GM12878 (cell line): ENCODE data around the gene COL26A1. TPM values are rescaled to one million over a fixed set of nuclear protein-coding genes. Genes with fewer than 3 reads are reported as not detected.

Source experiments
- ATAC-seq: fragments of 200-7000 bp; cut with Tn5 transposase; 3 replicates; pipeline ENCODE4 v1.9.1; 2020; ENCODE audit warnings: mild to moderate bottlenecking, moderate library complexity
- BruUV-seq: library from RNA; stranded (reverse); fragments of 400-500 nt; replicated peaks from 2 replicates; lab custom pipeline; 2021; lab: Mats Ljungman, UMichigan
- CTCF ChIA-PET: fragments of 300-600 bp; sonication (Branson Sonifier 250); formaldehyde crosslinking; extraction: SDS; loops from one replicate; lab custom pipeline; 2021; ENCODE audit warnings: inconsistent platforms; lab: Yijun Ruan, JAX
- POLR2A ChIA-PET: fragments of 350-600 bp; formaldehyde crosslinking; extraction: SDS; loops from one replicate; lab custom pipeline; 2021; ENCODE audit warnings: inconsistent platforms; lab: Charles Lee
- RAD21 ChIA-PET: fragments of 300-600 bp; sonication (Branson Sonifier 250); formaldehyde crosslinking; loops from one replicate; lab custom pipeline; 2023; ENCODE audit warnings: antibody characterized with exemption; ENCODE audit not compliant: unreplicated experiment; lab: Charles Lee
- SMC1A ChIA-PET: fragments of 300-600 bp; sonication (Branson Sonifier 250); formaldehyde crosslinking; loops from one replicate; lab custom pipeline; 2023; ENCODE audit not compliant: unreplicated experiment, uncharacterized antibody; lab: Charles Lee
- DNase-seq: peaks from one replicate; pipeline ENCODE4 v3.0.0-alpha.2; 2011; ENCODE audit warnings: low read depth, low spot score
- FAIRE-seq: peaks from 3 replicates; lab custom pipeline; 2011; peaks lifted over from hg19 to GRCh38; lab: Jason Lieb, UNC
- H2AFZ ChIP-seq: 2 replicates; pipeline ENCODE4 v1.6.0; 2011; ENCODE audit warnings: low read depth, low read length, control low read depth; ENCODE audit not compliant: control insufficient read depth
- H3K27ac ChIP-seq: 2 replicates; pipeline ENCODE4 v1.5.1; 2011; ENCODE audit warnings: control low read depth; ENCODE audit not compliant: control insufficient read depth, insufficient read depth
- H3K27me3 ChIP-seq, 2 experiments: replicated peaks in 1 of 2; 2 replicates each; pipeline versions ENCODE4 v1.6.0 to v1.6.1; 2011; ENCODE audit warnings: low read length in 1 of 2; ENCODE audit not compliant: control insufficient read depth in 2 of 2, insufficient read depth in 2 of 2
- H3K36me3 ChIP-seq, 2 experiments: 2 replicates each; pipeline ENCODE4 v1.5.1; 2011; ENCODE audit warnings: low read length in 1 of 2; ENCODE audit not compliant: control insufficient read depth in 2 of 2, insufficient read depth in 2 of 2
- H3K4me1 ChIP-seq: 2 replicates; pipeline ENCODE4 v1.6.1; 2011; ENCODE audit warnings: mild to moderate bottlenecking, low read length, moderate library complexity, mixed read lengths; ENCODE audit not compliant: control insufficient read depth, insufficient read depth
- H3K4me2 ChIP-seq: 2 replicates; pipeline ENCODE4 v1.6.0; 2011; ENCODE audit warnings: control low read depth; ENCODE audit not compliant: control insufficient read depth, insufficient read depth
- H3K4me3 ChIP-seq: fragments of 200-600 bp; sonication (generic); 2 replicates; pipeline ENCODE4 v1.5.1; 2016
- H3K79me2 ChIP-seq: 2 replicates; pipeline ENCODE4 v1.6.0; 2011; ENCODE audit warnings: low read length; ENCODE audit not compliant: control insufficient read depth, insufficient read depth
- H3K9ac ChIP-seq: 2 replicates; pipeline ENCODE4 v1.8.0; 2011; ENCODE audit warnings: low read length, control low read depth, mixed read lengths; ENCODE audit not compliant: control insufficient read depth, insufficient read depth
- H3K9me3 ChIP-seq: replicated peaks from 3 replicates; pipeline ENCODE4 v1.5.1; 2011; ENCODE audit warnings: mild to moderate bottlenecking, low read length; ENCODE audit not compliant: control insufficient read depth, insufficient read depth
- H4K20me1 ChIP-seq: 2 replicates; pipeline ENCODE4 v1.6.0; 2011; ENCODE audit not compliant: control insufficient read depth, insufficient read depth
- ATF7 ChIP-seq: fragments of 450-650 bp; IDR thresholded peaks from 2 replicates; pipeline ENCODE4 v1.6.1; 2016; ENCODE audit warnings: low read depth, mild to moderate bottlenecking
- CBX3 ChIP-seq: fragments of 200-600 bp; sonication (generic); IDR thresholded peaks from 2 replicates; pipeline ENCODE4 v1.6.1; 2016; ENCODE audit warnings: low read depth, borderline replicate concordance
- HCFC1 ChIP-seq: fragments of 150-350 bp; IDR thresholded peaks from 2 replicates; pipeline ENCODE4 v1.6.1; 2014; ENCODE audit warnings: low read length
- KAT2A ChIP-seq: conservative IDR thresholded peaks from 2 replicates; pipeline ENCODE4 v1.6.1; 2011; ENCODE audit warnings: low read depth, low read length; ENCODE audit not compliant: control insufficient read depth
- PBX3 ChIP-seq: IDR thresholded peaks from 2 replicates; pipeline ENCODE4 v1.6.1; 2011; ENCODE audit warnings: mild to moderate bottlenecking, low read depth, low read length, moderate library complexity; ENCODE audit not compliant: insufficient replicate concordance
- POLR2AphosphoS2 ChIP-seq: IDR thresholded peaks from 2 replicates; pipeline ENCODE4 v1.6.1; 2011; ENCODE audit warnings: low read depth, mild to moderate bottlenecking, low read length, improper control_type of control experiment, moderate library complexity
- SMAD5 ChIP-seq: IDR thresholded peaks from 2 replicates; pipeline ENCODE4 v1.6.1; 2016; ENCODE audit warnings: antibody characterized with exemption, low read depth
- SREBF2 ChIP-seq: IDR thresholded peaks from 2 replicates; pipeline ENCODE4 v1.6.1; 2012; ENCODE audit warnings: mild to moderate bottlenecking, low read length
- SUPT20H ChIP-seq: IDR thresholded peaks from 2 replicates; pipeline ENCODE4 v1.6.1; 2011; ENCODE audit warnings: low read depth, mild to moderate bottlenecking, low read length, moderate library complexity, borderline replicate concordance; ENCODE audit not compliant: control insufficient read depth
- WGBS: methylation state at CpG from one replicate; pipeline ENCODE4 v1.1.6; 2016; ENCODE audit warnings: low lambda C conversion rate; ENCODE audit not compliant: insufficient replicate concordance, insufficient coverage; ENCODE audit errors: missing lambda C conversion rate; 5-methylcytosine and 5-hydroxymethylcytosine counted together
- in situ Hi-C: fragments of 300-500 bp; cut with MboI; formaldehyde crosslinking; loops from 9 replicates; pipeline ENCODE4 v1.14.3; 2018; ENCODE audit warnings: mixed read lengths
- intact Hi-C: fragments of 100-400 bp; cut with micrococcal nuclease; formaldehyde crosslinking; loops from one replicate; pipeline ENCODE4 v1.14.2; 2022; ENCODE audit not compliant: unreplicated experiment
- polyA plus RNA-seq, 11 experiments: library from polyadenylated mRNA; depleted of rRNA in 4 of 11; unstranded in 6 of 11; stranded (reverse) in 5 of 11; fragments of >200 nt; fragmentation: Nextera tagmentation in 4 of 11; fragmentation: Illumina TruSeq in 1 of 11; extraction: Ambion mirVana in 4 of 11; extraction: Trizol in 1 of 11; gene quantifications; 1 replicate in 1 of 11; 2 replicates in 10 of 11; pipeline versions ENCODE4 v1.2.1 to v1.2.3, GENCODE V29; 2011 to 2016; ENCODE audit warnings: inconsistent platforms in 2 of 11, missing spikeins in 2 of 11, low read depth in 1 of 11
- total RNA-seq, 4 experiments: library from RNA; depleted of rRNA in 3 of 4; stranded (reverse); fragments of >200 nt in 3 of 4; fragmentation: Illumina TruSeq in 1 of 4; extraction: Trizol in 1 of 4; gene quantifications; 2 replicates each; pipeline versions ENCODE4 v1.2.1 to v1.2.3, GENCODE V29; 2013 to 2021
- TF ChIP-seq, protein P1 (sequence below): IDR thresholded peaks from 2 replicates; pipeline ENCODE4 v1.6.1; 2011; ENCODE audit warnings: low read depth, low read length, improper control_type of control experiment, borderline replicate concordance
- TF ChIP-seq, protein P2 (sequence below), 3 experiments: IDR thresholded peaks in 2 of 3; conservative IDR thresholded peaks in 1 of 3; 2 replicates each; pipeline ENCODE4 v1.5.1; 2011; ENCODE audit warnings: low read depth in 3 of 3, low read length in 3 of 3, mild to moderate bottlenecking in 3 of 3, control low read depth in 2 of 3, moderate library complexity in 2 of 3, inconsistent platforms in 1 of 3, mixed read lengths in 1 of 3; ENCODE audit not compliant: control insufficient read depth in 2 of 3, insufficient read depth in 1 of 3; ENCODE audit errors: extremely low read depth in 1 of 3

Gene COL26A1
- total and polyA plus RNA-seq, 10 of the 15 experiments (the other 5 are each of a cell fraction or from before 2014, with no cell fraction given), result 0.08 TPM; not detected in 9

- no TSS peak for BruUV-seq
- CTCF ChIA-PET, result interaction anchor here (0.8 to 1.9 kb wide), 8 partner anchors 10 to 677 kb away, joined by 3 to 5 read pairs (median 4); partner anchors contain the start of gene IFT22
- no peaks in the 10 kb centered on the region for H3K9me3 ChIP-seq
- intact Hi-C loops (no loop called here), in situ Hi-C loops (no loop called here)
- DNase-seq (no peak), ATAC-seq (peak; percentile 33)
- no peak overlapping the region for H3K4me2 ChIP-seq
- H3K79me2 ChIP-seq, result no peaks in the 10 kb centered on the region
- no peaks in the 10 kb centered on the region for H3K27me3 ChIP-seq
- peaks cover 8% of the 10 kb centered on the region for H3K4me1 ChIP-seq
- no peak overlapping the region for H3K9ac ChIP-seq
- TF ChIP-seq HCFC1 (no peak), SUPT20H (no peak), SREBF2 (no peak), SMAD5 (no peak), CBX3 (no peak), POLR2AphosphoS2 (no peak), PBX3 (no peak), KAT2A (no peak), ATF7 (no peak)
- TF ChIP-seq, protein P1, sequence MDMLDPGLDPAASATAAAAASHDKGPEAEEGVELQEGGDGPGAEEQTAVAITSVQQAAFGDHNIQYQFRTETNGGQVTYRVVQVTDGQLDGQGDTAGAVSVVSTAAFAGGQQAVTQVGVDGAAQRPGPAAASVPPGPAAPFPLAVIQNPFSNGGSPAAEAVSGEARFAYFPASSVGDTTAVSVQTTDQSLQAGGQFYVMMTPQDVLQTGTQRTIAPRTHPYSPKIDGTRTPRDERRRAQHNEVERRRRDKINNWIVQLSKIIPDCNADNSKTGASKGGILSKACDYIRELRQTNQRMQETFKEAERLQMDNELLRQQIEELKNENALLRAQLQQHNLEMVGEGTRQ, result no peak
- TF ChIP-seq, protein P2, sequence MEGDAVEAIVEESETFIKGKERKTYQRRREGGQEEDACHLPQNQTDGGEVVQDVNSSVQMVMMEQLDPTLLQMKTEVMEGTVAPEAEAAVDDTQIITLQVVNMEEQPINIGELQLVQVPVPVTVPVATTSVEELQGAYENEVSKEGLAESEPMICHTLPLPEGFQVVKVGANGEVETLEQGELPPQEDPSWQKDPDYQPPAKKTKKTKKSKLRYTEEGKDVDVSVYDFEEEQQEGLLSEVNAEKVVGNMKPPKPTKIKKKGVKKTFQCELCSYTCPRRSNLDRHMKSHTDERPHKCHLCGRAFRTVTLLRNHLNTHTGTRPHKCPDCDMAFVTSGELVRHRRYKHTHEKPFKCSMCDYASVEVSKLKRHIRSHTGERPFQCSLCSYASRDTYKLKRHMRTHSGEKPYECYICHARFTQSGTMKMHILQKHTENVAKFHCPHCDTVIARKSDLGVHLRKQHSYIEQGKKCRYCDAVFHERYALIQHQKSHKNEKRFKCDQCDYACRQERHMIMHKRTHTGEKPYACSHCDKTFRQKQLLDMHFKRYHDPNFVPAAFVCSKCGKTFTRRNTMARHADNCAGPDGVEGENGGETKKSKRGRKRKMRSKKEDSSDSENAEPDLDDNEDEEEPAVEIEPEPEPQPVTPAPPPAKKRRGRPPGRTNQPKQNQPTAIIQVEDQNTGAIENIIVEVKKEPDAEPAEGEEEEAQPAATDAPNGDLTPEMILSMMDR (IDR thresholded peaks at IDR 0.05 in 2 of 3, conservative IDR thresholded peaks at IDR 0.05 in 1 of 3; ENCODE audit: control insufficient read depth in 2 of 3, extremely low read depth in 1 of 3, insufficient read depth in 1 of 3, low read depth in 3 of 3, low read length in 3 of 3), result no peak
- TF ChIP-seq, all 136 proteins: peak for 0
- FAIRE-seq, result no peak
- H2AFZ ChIP-seq, result no peak overlapping the region
- no peak overlapping the region for H3K4me3 ChIP-seq
- ChIA-PET RAD21 (interaction anchor here (1.4 kb wide), 1 partner anchor 142 kb away, joined by 5 read pairs; no protein-coding TSS in a partner anchor), SMC1A (no interaction called here), POLR2A (no interaction called here)
- H3K27ac ChIP-seq, result no peak overlapping the region
- H3K36me3 ChIP-seq, result no peaks in the 10 kb centered on the region
- 7% methylated on average over 5 of the region's 5 CpGs for WGBS
- no peaks in the 10 kb centered on the region for H4K20me1 ChIP-seq
Observed at GRCh38 chr7:101506531-101506930, 143.9 kb downstream of the COL26A1 start.
